ENCODE results near the gene ATP6V1C2.
"Not testable (repeated sequence)": the region's sequence is repeated elsewhere in the genome, so short reads cannot be mapped to it uniquely, and the experiment has no call there.

ATP6V1C2 gene

GRCh38 chr2:10817413-10817812, 96.0 kb downstream of the ATP6V1C2 start:
- no peak overlapping the region for H3K4me3 ChIP-seq (ENCODE audit: low read length)
- TF ChIP-seq CTCF (IDR thresholded peaks at IDR 0.05; ENCODE audit: insufficient read depth, low read depth, low read length, missing control alignments), result peak; percentile 34
- DNase-seq (ENCODE audit: low read depth), result peak; percentile 27

- not testable (repeated sequence) for H3K4me3 ChIP-seq (ENCODE audit: low read length); DNase-seq (ENCODE audit: low read depth)
Measured at GRCh38 chr2:10818305-10818704, 96.9 kb downstream of the ATP6V1C2 start.

GRCh38 chr2:10818984-10819383, 97.6 kb downstream of the ATP6V1C2 start:
- TF ChIP-seq CTCF (IDR thresholded peaks at IDR 0.05; ENCODE audit: insufficient read depth, low read depth, low read length, missing control alignments), result no peak
- H3K4me3 ChIP-seq (ENCODE audit: low read length), result no peak overlapping the region
- DNase-seq (ENCODE audit: low read depth), result peak; percentile 48

- H3K4me3 ChIP-seq (ENCODE audit: low read length), result no peak overlapping the region
- TF ChIP-seq CTCF (IDR thresholded peaks at IDR 0.05; ENCODE audit: insufficient read depth, low read depth, low read length, missing control alignments), result no peak
- no peak for DNase-seq (ENCODE audit: low read depth)
Measured at GRCh38 chr2:10819714-10820314, 98.4 kb downstream of the ATP6V1C2 start.

- no peak for DNase-seq (ENCODE audit: low read depth)
- TF ChIP-seq CTCF (IDR thresholded peaks at IDR 0.05; ENCODE audit: insufficient read depth, low read depth, low read length, missing control alignments), result no peak
- H3K4me3 ChIP-seq (ENCODE audit: low read length), result no peak overlapping the region
Measured at GRCh38 chr2:10820562-10820961, 99.1 kb downstream of the ATP6V1C2 start.

- no peak overlapping the region for H3K4me3 ChIP-seq (ENCODE audit: low read length)
- DNase-seq (ENCODE audit: low read depth), result no peak
- TF ChIP-seq CTCF (IDR thresholded peaks at IDR 0.05; ENCODE audit: insufficient read depth, low read depth, low read length, missing control alignments), result no peak
Measured at GRCh38 chr2:10820978-10821695, 99.7 kb downstream of the ATP6V1C2 start.

GRCh38 chr2:10824191-10824590, 102.8 kb downstream of the ATP6V1C2 start:
- no peak overlapping the region for H3K4me3 ChIP-seq (ENCODE audit: low read length)
- no peak for TF ChIP-seq CTCF (IDR thresholded peaks at IDR 0.05; ENCODE audit: insufficient read depth, low read depth, low read length, missing control alignments)
- DNase-seq (ENCODE audit: low read depth), result no peak

Measured in epithelial cell of esophagus (primary cell).